HFFc6 (cell line): ENCODE results near the gene ATP2B2. TPM values are rescaled to one million over a fixed set of nuclear protein-coding genes. Genes with fewer than 3 reads are reported as not detected.

Experiments used
- DNase-seq: peaks from one replicate; pipeline ENCODE4 v3.0.0-alpha.2; 2018
- H3K27ac Mint-ChIP-seq: 2 replicates; pipeline ENCODE4 v1.8.0; 2020; ENCODE audit warnings: mild to moderate bottlenecking, mixed read lengths
- H3K27me3 Mint-ChIP-seq: 2 replicates; pipeline ENCODE4 v1.8.0; 2021; ENCODE audit warnings: mild to moderate bottlenecking, moderate library complexity, mixed read lengths; ENCODE audit not compliant: insufficient read depth
- H3K36me3 Mint-ChIP-seq: 2 replicates; pipeline ENCODE4 v1.8.0; 2021; ENCODE audit warnings: low read depth, mixed read lengths
- H3K4me1 Mint-ChIP-seq: 2 replicates; pipeline ENCODE4 v1.8.0; 2020; ENCODE audit warnings: low read depth, mixed read lengths
- H3K4me3 Mint-ChIP-seq: 2 replicates; pipeline ENCODE4 v1.8.0; 2020; ENCODE audit warnings: mild to moderate bottlenecking, moderate library complexity, mixed read lengths
- H3K9me3 Mint-ChIP-seq: 2 replicates; pipeline ENCODE4 v1.8.0; 2020; ENCODE audit warnings: mild to moderate bottlenecking, mixed read lengths
- CTCF ChIP-seq: fragments of 200-600 bp; sonication (generic); IDR thresholded peaks from 2 replicates; pipeline ENCODE4 v1.5.0; 2021; ENCODE audit warnings: antibody characterized with exemption, mild to moderate bottlenecking
- total RNA-seq, 6 experiments: library from RNA; stranded (reverse); fragmentation: NEBNext Ultra II Directional; extraction: Animal tissue kit (Norgen Biotek cat#: 25700); gene quantifications; 2 replicates in 1 of 6; 3 replicates in 5 of 6; pipeline ENCODE4 v1.2.3, GENCODE V29; 2021

ATP2B2 gene
- total RNA-seq, 6 experiments from 2014 or later = not detected

- no peaks in the 10 kb centered on the region for H3K9me3 Mint-ChIP-seq
- no peak for TF ChIP-seq CTCF
- H3K4me3 Mint-ChIP-seq = no peak overlapping the region
- DNase-seq = no peak
- H3K36me3 Mint-ChIP-seq = no peaks in the 10 kb centered on the region
- no peak overlapping the region for H3K27ac Mint-ChIP-seq
- H3K4me1 Mint-ChIP-seq = no peaks in the 10 kb centered on the region
- H3K27me3 Mint-ChIP-seq = peaks cover 48% of the 10 kb centered on the region
Observed at GRCh38 chr3:10473581-10474274, 31.7 kb downstream of the ATP2B2 start.

GRCh38 chr3:10472877-10473440, 32.4 kb downstream of the ATP2B2 start:
- H3K4me1 Mint-ChIP-seq = no peaks in the 10 kb centered on the region
- H3K36me3 Mint-ChIP-seq = no peaks in the 10 kb centered on the region
- no peak for TF ChIP-seq CTCF
- H3K4me3 Mint-ChIP-seq = no peak overlapping the region
- peaks cover 45% of the 10 kb centered on the region for H3K27me3 Mint-ChIP-seq
- DNase-seq = no peak
- H3K9me3 Mint-ChIP-seq = no peaks in the 10 kb centered on the region
- no peak overlapping the region for H3K27ac Mint-ChIP-seq

- Mint-ChIP-seq H3K27me3 (peaks cover 44% of the 10 kb centered on the region), H3K27ac (no peak overlapping the region), H3K36me3 (no peaks in the 10 kb centered on the region), H3K4me1 (no peaks in the 10 kb centered on the region), H3K9me3 (no peaks in the 10 kb centered on the region), H3K4me3 (no peak overlapping the region)
- TF ChIP-seq CTCF = no peak
- DNase-seq = no peak
Observed at GRCh38 chr3:10471054-10471688, 34.2 kb downstream of the ATP2B2 start.

GRCh38 chr3:10470120-10471053, 35.0 kb downstream of the ATP2B2 start:
- DNase-seq = no peak
- Mint-ChIP-seq H3K9me3 (no peaks in the 10 kb centered on the region), H3K4me3 (no peak overlapping the region), H3K27me3 (peaks cover 50% of the 10 kb centered on the region), H3K27ac (no peak overlapping the region), H3K36me3 (no peaks in the 10 kb centered on the region), H3K4me1 (no peaks in the 10 kb centered on the region)
- no peak for TF ChIP-seq CTCF

GRCh38 chr3:10469441-10470119, 35.8 kb downstream of the ATP2B2 start:
- Mint-ChIP-seq H3K4me3 (no peak overlapping the region), H3K27ac (no peak overlapping the region), H3K27me3 (peaks cover 52% of the 10 kb centered on the region), H3K9me3 (no peaks in the 10 kb centered on the region), H3K36me3 (no peaks in the 10 kb centered on the region), H3K4me1 (no peaks in the 10 kb centered on the region)
- no peak for TF ChIP-seq CTCF
- DNase-seq = no peak
